ENCODE results near the gene TCEAL7.

GRCh38 chrX:103376118-103376978 lies 46.3 kb downstream of the TCEAL7 start, which contains the start of gene BEX3:
- TF ChIP-seq CTCF (IDR thresholded peaks at IDR 0.05 in 2 of 3, conservative IDR thresholded peaks at IDR 0.05 in 1 of 3; ENCODE audit: borderline replicate concordance in 1 of 3, insufficient read depth in 1 of 3, low read depth in 2 of 3, low read length in 2 of 3) (no peak), RAD21 (IDR thresholded peaks at IDR 0.05; ENCODE audit: low read depth) (no peak), POLR2A (IDR thresholded peaks at IDR 0.05; ENCODE audit: borderline replicate concordance, extremely low read depth, insufficient read depth, insufficient read length) (peak; percentile 54), CEBPB (IDR thresholded peaks at IDR 0.05; ENCODE audit: low read depth) (no peak), EZH2 (IDR thresholded peaks at IDR 0.05) (no peak), SIN3A (IDR thresholded peaks at IDR 0.05; ENCODE audit: low read depth) (no peak), YY1 (IDR thresholded peaks at IDR 0.05; ENCODE audit: extremely low read depth, insufficient replicate concordance, low read depth, low read length) (peak; percentile 13), JUND (IDR thresholded peaks at IDR 0.05) (no peak), FOSL1 (IDR thresholded peaks at IDR 0.05; ENCODE audit: low read depth) (no peak), REST (IDR thresholded peaks at IDR 0.05; ENCODE audit: low read depth) (no peak), POLR2AphosphoS5 (IDR thresholded peaks at IDR 0.05; ENCODE audit: low read depth, low read length) (peak; percentile 69), ZNF274 (IDR thresholded peaks at IDR 0.05; ENCODE audit: low read depth, low read length) (no peak), MAX (IDR thresholded peaks at IDR 0.05) (peak; percentile 65)
